Activated naive CD4-positive, alpha-beta T cell treated with anti-CD3 and anti-CD28 coated beads for 36 hours (primary cell): ENCODE measurements around the gene GRK5. TPM values are rescaled to one million over a fixed set of nuclear protein-coding genes. Genes with fewer than 3 reads are reported as not detected.

Experiments used
- CTCF ChIA-PET: fragments of 350-600 bp; sonication (Branson Sonifier 250); formaldehyde crosslinking; loops from one replicate; lab custom pipeline; 2021; ENCODE audit warnings: antibody characterized with exemption; lab: Charles Lee
- DNase-seq: peaks from one replicate; pipeline ENCODE4 v3.0.0-alpha.2; 2020
- H3K27ac Mint-ChIP-seq: one replicate; pipeline ENCODE4 v1.8.0; 2021; ENCODE audit warnings: mild to moderate bottlenecking, mixed read lengths
- H3K27me3 Mint-ChIP-seq: one replicate; pipeline ENCODE4 v1.8.0; 2021; ENCODE audit warnings: low read depth, mixed read lengths
- H3K36me3 Mint-ChIP-seq: one replicate; pipeline ENCODE4 v1.8.0; 2021; ENCODE audit warnings: low read depth, mixed read lengths
- H3K4me1 Mint-ChIP-seq: one replicate; pipeline ENCODE4 v1.8.0; 2021; ENCODE audit warnings: low read depth, mixed read lengths
- H3K4me3 Mint-ChIP-seq: one replicate; pipeline ENCODE4 v1.8.0; 2021; ENCODE audit warnings: mild to moderate bottlenecking, moderate library complexity, mixed read lengths
- H3K9me3 Mint-ChIP-seq: one replicate; pipeline ENCODE4 v1.8.0; 2021; ENCODE audit warnings: mixed read lengths
- intact Hi-C: fragments of 100-400 bp; cut with micrococcal nuclease; formaldehyde crosslinking; loops from one replicate; pipeline ENCODE4 v1.15.1; 2023
- total RNA-seq, 2 experiments: library from RNA; stranded (reverse); gene quantifications; one replicate each; pipeline ENCODE4 v1.2.3, GENCODE V29; 2021

Gene GRK5
- total RNA-seq, 2 experiments from 2014 or later: 27.1 to 29.7 TPM

DNA sequence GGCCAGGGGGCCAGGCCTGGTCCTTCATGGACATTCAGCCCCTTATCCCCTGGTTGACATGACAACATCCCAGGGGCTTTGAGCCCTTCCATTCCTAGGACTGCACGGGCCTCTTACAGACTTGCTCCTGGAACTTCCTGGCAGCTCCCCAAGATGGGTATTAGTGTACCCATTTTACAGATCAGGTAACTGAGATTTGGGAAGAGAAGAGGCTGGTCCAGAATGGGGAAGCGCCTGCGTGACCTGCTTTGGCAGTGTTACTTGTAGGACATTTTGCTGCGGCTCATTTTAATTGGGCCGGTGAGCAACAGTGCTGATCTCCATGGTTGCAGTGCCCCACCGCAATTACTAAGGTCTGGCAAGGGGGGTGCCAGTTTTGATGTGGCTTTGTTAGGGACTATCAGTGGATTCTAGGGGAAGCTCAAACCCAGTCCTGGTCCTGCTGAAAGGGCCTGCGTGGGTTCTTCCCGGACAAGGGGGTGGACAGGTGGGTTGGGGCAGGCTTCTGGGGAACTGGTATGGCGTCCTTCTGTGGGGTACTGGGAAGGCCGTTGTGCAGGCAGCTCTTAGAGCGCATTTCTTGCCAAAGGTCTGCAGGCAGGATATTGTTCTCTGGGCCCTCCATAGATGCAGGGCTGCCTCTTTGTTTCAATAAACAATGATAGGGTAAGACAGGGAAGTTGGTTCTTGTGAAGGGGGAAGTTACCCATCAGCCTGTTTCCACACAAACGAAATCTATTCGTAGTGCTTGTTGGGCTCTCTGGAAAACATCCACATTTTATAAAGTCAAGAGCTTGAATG, 197.5 kb downstream of the GRK5 start:
- no peak overlapping the region for H3K27ac Mint-ChIP-seq
- no peaks in the 10 kb centered on the region for H3K9me3 Mint-ChIP-seq
- peaks cover 6% of the 10 kb centered on the region for H3K4me1 Mint-ChIP-seq
- DNase-seq: no peak
- H3K4me3 Mint-ChIP-seq: no peak overlapping the region
- intact Hi-C loops: no loop called here
- H3K27me3 Mint-ChIP-seq: no peaks in the 10 kb centered on the region
- CTCF ChIA-PET: interaction anchor here (1.1 to 1.2 kb wide), 2 partner anchors 11 to 82 kb away, joined by 3 read pairs; no protein-coding TSS in a partner anchor
- H3K36me3 Mint-ChIP-seq: no peaks in the 10 kb centered on the region

DNA sequence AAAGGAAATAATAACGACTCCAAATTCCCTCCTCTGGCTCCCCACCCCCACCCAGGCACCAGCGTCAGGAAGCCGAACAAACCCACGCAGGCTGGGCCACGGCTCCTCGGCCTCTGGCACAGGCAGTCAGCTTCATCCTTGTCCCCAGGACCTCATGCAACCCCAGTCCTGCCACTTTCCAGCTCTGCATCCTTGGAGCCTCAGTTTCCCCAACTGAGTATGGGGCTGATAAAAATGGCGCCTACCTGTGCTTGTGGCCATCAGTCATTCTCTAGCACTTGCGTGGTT, 198.1 kb downstream of the GRK5 start:
- no peak for DNase-seq
- intact Hi-C loops: no loop called here
- Mint-ChIP-seq H3K4me3 (no peak overlapping the region), H3K36me3 (no peaks in the 10 kb centered on the region), H3K9me3 (no peaks in the 10 kb centered on the region), H3K27ac (no peak overlapping the region), H3K4me1 (peaks cover 6% of the 10 kb centered on the region), H3K27me3 (no peaks in the 10 kb centered on the region)
- CTCF ChIA-PET: interaction anchor here (1.1 to 1.2 kb wide), 2 partner anchors 11 to 82 kb away, joined by 3 read pairs; no protein-coding TSS in a partner anchor

- no peaks in the 10 kb centered on the region for H3K27me3 Mint-ChIP-seq
- no peak for DNase-seq
- H3K9me3 Mint-ChIP-seq: no peaks in the 10 kb centered on the region
- CTCF ChIA-PET: interaction anchor here (1.0 to 2.2 kb wide), 2 partner anchors 12 to 39 kb away, joined by 3 to 7 read pairs; no protein-coding TSS in a partner anchor
- H3K27ac Mint-ChIP-seq: no peak overlapping the region
- no peaks in the 10 kb centered on the region for H3K36me3 Mint-ChIP-seq
- no peak overlapping the region for H3K4me3 Mint-ChIP-seq
- peaks cover 6% of the 10 kb centered on the region for H3K4me1 Mint-ChIP-seq
- intact Hi-C loops: no loop called here
These were observed 198.8 kb downstream of the GRK5 start for GRCh38 chr10:119406137-119406536.

- Mint-ChIP-seq H3K27me3 (no peaks in the 10 kb centered on the region), H3K36me3 (no peaks in the 10 kb centered on the region), H3K4me3 (no peak overlapping the region), H3K4me1 (peaks cover 5% of the 10 kb centered on the region), H3K27ac (no peak overlapping the region), H3K9me3 (no peaks in the 10 kb centered on the region)
- intact Hi-C loops: no loop called here
- CTCF ChIA-PET: interaction anchor here (0.9 to 2.2 kb wide), 4 partner anchors 11 to 137 kb away, joined by 3 to 7 read pairs (median 3); no protein-coding TSS in a partner anchor
- no peak for DNase-seq
These were observed 199.4 kb downstream of the GRK5 start for GRCh38 chr10:119406601-119407253.

DNA sequence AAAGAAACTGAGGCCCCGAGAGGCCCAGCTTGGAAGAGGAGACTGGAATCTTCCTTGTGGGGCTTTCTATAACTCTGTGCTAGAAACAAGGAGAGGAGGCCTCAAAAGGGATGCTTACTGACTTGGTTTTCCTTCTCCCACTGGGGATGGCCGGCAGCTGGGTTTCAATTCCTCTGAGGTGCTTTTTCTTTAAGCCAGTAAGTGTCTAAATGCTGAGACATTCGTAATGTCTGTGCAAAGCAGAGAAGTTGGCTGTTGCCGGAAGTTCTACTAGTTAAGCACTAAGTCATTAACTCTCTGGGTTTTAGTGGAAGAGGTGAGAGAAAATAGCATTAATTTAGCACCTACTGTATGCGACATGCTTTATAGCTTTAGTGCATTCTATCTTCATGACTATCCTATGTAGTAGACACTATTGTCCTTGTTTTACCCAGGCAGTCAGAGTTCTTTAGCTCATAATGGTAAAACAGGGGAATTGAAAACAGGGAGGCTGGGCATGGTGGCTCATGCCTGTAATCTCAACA, 199.9 kb downstream of the GRK5 start:
- peaks cover 5% of the 10 kb centered on the region for H3K4me1 Mint-ChIP-seq
- no peak for DNase-seq
- H3K9me3 Mint-ChIP-seq: no peaks in the 10 kb centered on the region
- H3K4me3 Mint-ChIP-seq: no peak overlapping the region
- CTCF ChIA-PET: interaction anchor here (0.9 to 2.2 kb wide), 4 partner anchors 11 to 136 kb away, joined by 3 to 7 read pairs (median 3); no protein-coding TSS in a partner anchor
- H3K27ac Mint-ChIP-seq: no peak overlapping the region
- H3K27me3 Mint-ChIP-seq: no peaks in the 10 kb centered on the region
- intact Hi-C loops: no loop called here
- no peaks in the 10 kb centered on the region for H3K36me3 Mint-ChIP-seq

- Mint-ChIP-seq H3K4me1 (peaks cover 5% of the 10 kb centered on the region), H3K27me3 (no peaks in the 10 kb centered on the region), H3K36me3 (no peaks in the 10 kb centered on the region), H3K27ac (no peak overlapping the region), H3K4me3 (no peak overlapping the region), H3K9me3 (no peaks in the 10 kb centered on the region)
- CTCF ChIA-PET: interaction anchor here (2.2 kb wide), 1 partner anchor 10 kb away, joined by 7 read pairs; no protein-coding TSS in a partner anchor
- intact Hi-C loops: no loop called here
- no peak for DNase-seq
These were observed 200.7 kb downstream of the GRK5 start for GRCh38 chr10:119408072-119408471.

DNA sequence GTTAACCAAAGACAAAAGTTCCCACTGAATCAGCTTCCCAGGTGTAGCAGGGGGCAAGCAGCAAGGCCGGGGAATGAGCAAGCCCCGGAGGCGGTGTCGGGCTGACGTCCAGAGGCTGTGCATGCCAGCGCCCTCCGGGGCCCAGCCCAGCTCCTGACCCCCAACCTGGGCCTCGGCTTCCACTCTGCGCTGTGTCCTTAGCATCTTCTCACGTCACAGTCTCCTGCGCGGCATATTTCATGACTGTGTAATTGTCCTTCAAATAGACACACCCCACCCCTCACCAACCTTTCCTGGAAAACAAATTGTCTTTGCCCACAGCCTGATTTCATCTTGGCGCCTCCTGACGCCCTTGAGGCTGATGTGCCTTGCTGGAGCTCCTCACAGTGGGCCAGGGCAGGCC, 201.6 kb downstream of the GRK5 start:
- Mint-ChIP-seq H3K4me3 (no peak overlapping the region), H3K4me1 (peaks cover 5% of the 10 kb centered on the region), H3K9me3 (no peaks in the 10 kb centered on the region), H3K27me3 (no peaks in the 10 kb centered on the region), H3K36me3 (no peaks in the 10 kb centered on the region), H3K27ac (no peak overlapping the region)
- intact Hi-C loops: no loop called here
- CTCF ChIA-PET: interaction anchor here (1.1 to 1.3 kb wide), 3 partner anchors 10 to 209 kb away, joined by 3 to 6 read pairs (median 3); no protein-coding TSS in a partner anchor
- DNase-seq: no peak

DNA sequence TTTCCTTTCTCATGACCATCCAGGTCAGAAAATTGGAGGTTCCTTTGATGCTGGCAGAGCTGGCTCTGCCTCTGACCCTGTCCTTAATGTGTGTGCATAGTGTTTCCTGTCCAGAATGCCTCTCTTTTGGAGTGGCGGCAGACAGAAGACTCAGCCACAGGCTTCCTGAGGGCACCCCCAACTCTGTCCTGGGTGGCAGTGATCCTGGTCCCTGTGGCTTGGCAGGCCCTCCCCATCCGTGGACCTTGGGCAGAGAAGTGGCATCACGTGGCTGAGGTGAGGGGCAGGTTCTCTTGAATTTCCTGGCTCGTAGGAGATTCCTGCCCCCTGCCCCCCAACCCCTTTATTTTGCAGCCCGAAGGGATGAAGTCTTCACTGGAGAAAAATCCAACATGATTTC, 202.0 kb downstream of the GRK5 start:
- Mint-ChIP-seq H3K36me3 (no peaks in the 10 kb centered on the region), H3K27me3 (no peaks in the 10 kb centered on the region), H3K27ac (no peak overlapping the region), H3K4me3 (no peak overlapping the region), H3K9me3 (no peaks in the 10 kb centered on the region), H3K4me1 (peaks cover 5% of the 10 kb centered on the region)
- DNase-seq: no peak
- intact Hi-C loops: no loop called here
- CTCF ChIA-PET: interaction anchor here (1.1 to 1.3 kb wide), 3 partner anchors 10 to 210 kb away, joined by 3 to 6 read pairs (median 3); no protein-coding TSS in a partner anchor

GRCh38 chr10:119409906-119410305, 202.5 kb downstream of the GRK5 start:
- intact Hi-C loops: no loop called here
- CTCF ChIA-PET: interaction anchor here (0.7 kb wide), 1 partner anchor 203 kb away, joined by 3 read pairs; no protein-coding TSS in a partner anchor
- no peak for DNase-seq
- Mint-ChIP-seq H3K4me3 (no peak overlapping the region), H3K9me3 (no peaks in the 10 kb centered on the region), H3K36me3 (no peaks in the 10 kb centered on the region), H3K27ac (no peak overlapping the region), H3K27me3 (no peaks in the 10 kb centered on the region), H3K4me1 (peaks cover 5% of the 10 kb centered on the region)

- Mint-ChIP-seq H3K36me3 (no peaks in the 10 kb centered on the region), H3K4me3 (no peak overlapping the region), H3K27me3 (no peaks in the 10 kb centered on the region), H3K27ac (no peak overlapping the region), H3K4me1 (peaks cover 5% of the 10 kb centered on the region), H3K9me3 (no peaks in the 10 kb centered on the region)
- intact Hi-C loops: no loop called here
- CTCF ChIA-PET: interaction anchor here (0.6 to 1.1 kb wide), 3 partner anchors 99 to 204 kb away, joined by 3 to 4 read pairs (median 3); no protein-coding TSS in a partner anchor
- no peak for DNase-seq
These were observed 203.2 kb downstream of the GRK5 start for GRCh38 chr10:119410361-119411116.

GRCh38 chr10:119412244-119413092, 205.1 kb downstream of the GRK5 start:
- no peak for DNase-seq
- Mint-ChIP-seq H3K4me3 (no peak overlapping the region), H3K9me3 (no peaks in the 10 kb centered on the region), H3K36me3 (no peaks in the 10 kb centered on the region), H3K27me3 (no peaks in the 10 kb centered on the region), H3K27ac (no peak overlapping the region), H3K4me1 (peaks cover 3% of the 10 kb centered on the region)
- intact Hi-C loops: no loop called here
- CTCF ChIA-PET: interaction anchor here (1.1 kb wide), 1 partner anchor 9 kb away, joined by 6 read pairs; no protein-coding TSS in a partner anchor
